Measurements from ENCODE around the gene RELN. TPM values are rescaled to one million over a fixed set of nuclear protein-coding genes. Genes with fewer than 3 reads are reported as not detected.

The RELN gene
- total RNA-seq, 1 donor from 2014 or later, result 7.3 TPM

DNA sequence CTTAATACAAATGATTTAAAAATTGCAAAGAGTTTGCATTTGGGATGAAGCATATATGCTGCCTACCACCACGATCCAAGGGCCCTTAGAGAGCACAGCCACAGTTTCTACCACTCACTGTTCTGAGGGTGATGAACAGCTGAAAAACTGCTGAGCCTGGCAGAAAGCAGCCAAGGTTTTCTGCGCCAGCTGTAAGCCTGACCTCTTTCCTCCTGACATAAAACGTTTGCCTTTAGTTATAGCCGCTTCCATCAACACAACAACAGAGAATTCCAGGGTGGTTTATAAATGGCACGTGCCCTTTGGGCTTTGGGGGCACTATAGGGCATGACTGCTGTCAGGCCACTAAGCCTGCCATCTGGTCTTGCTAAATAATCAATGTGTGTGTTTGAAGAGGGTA is 222.8 kb downstream of the RELN start:
- no peaks in the 10 kb centered on the region for H3K36me3 Mint-ChIP-seq
- H3K27ac Mint-ChIP-seq, result no peak overlapping the region
- peaks cover 3% of the 10 kb centered on the region for H3K27me3 Mint-ChIP-seq (ENCODE audit: low read depth)
- H3K4me1 Mint-ChIP-seq, result peaks cover 41% of the 10 kb centered on the region
- no peak overlapping the region for H3K4me3 Mint-ChIP-seq
- TF ChIP-seq, protein P1, sequence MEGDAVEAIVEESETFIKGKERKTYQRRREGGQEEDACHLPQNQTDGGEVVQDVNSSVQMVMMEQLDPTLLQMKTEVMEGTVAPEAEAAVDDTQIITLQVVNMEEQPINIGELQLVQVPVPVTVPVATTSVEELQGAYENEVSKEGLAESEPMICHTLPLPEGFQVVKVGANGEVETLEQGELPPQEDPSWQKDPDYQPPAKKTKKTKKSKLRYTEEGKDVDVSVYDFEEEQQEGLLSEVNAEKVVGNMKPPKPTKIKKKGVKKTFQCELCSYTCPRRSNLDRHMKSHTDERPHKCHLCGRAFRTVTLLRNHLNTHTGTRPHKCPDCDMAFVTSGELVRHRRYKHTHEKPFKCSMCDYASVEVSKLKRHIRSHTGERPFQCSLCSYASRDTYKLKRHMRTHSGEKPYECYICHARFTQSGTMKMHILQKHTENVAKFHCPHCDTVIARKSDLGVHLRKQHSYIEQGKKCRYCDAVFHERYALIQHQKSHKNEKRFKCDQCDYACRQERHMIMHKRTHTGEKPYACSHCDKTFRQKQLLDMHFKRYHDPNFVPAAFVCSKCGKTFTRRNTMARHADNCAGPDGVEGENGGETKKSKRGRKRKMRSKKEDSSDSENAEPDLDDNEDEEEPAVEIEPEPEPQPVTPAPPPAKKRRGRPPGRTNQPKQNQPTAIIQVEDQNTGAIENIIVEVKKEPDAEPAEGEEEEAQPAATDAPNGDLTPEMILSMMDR (IDR thresholded peaks at IDR 0.05; ENCODE audit: unreplicated experiment), result no peak
- H3K9me3 Mint-ChIP-seq, result no peaks in the 10 kb centered on the region
- DNase-seq (ENCODE audit: low spot score in 2 of 2, unreplicated experiment in 2 of 2), result no peak

DNA sequence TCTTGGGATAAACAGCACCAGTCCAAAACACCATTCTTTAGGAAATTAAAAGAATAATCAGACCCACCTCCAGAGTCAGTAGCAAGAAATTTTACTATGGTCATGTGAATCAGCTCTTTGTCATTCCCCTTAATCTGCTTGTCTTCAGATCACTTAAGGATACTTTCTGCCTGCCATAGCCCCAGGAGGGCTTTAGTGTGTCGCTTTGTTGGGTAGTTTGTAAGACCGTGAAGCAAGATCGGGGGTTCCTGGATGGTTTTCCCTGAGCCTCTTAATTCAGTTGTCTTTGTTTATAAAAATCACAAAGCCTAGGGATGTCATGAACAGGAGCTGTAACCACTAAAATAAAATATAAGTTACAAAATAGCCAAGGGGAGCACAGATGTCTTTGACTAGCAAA is 223.6 kb downstream of the RELN start:
- TF ChIP-seq, protein P1 (IDR thresholded peaks at IDR 0.05; ENCODE audit: unreplicated experiment), result no peak
- DNase-seq (ENCODE audit: low spot score in 2 of 2, unreplicated experiment in 2 of 2), result no peak
- Mint-ChIP-seq H3K4me3 (no peak overlapping the region), H3K4me1 (peaks cover 39% of the 10 kb centered on the region), H3K27me3 (ENCODE audit: low read depth) (peaks cover 3% of the 10 kb centered on the region), H3K9me3 (no peaks in the 10 kb centered on the region), H3K27ac (no peak overlapping the region), H3K36me3 (no peaks in the 10 kb centered on the region)

DNA sequence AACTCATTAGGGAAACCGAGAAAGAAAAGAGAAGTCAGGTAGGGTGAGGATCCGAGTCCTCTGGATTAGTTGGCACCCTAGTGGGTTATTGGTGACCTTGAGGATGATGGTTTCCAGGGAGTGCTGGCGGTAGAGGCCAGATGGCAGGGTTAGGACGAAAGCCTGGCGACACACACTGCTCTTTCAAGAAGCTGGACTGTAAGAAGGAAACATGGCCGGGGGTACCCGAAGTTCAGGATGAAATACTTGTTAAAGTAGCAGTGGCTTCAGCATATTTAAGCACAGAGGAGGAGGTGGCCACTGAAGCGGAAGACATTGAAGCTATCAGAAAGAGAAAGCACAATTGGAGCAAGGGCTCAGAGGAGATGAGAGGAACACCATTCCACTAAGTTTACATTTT is 224.6 kb downstream of the RELN start:
- peaks cover 3% of the 10 kb centered on the region for H3K27me3 Mint-ChIP-seq (ENCODE audit: low read depth)
- H3K4me1 Mint-ChIP-seq, result peaks cover 48% of the 10 kb centered on the region
- no peak for DNase-seq (ENCODE audit: low spot score in 2 of 2, unreplicated experiment in 2 of 2)
- no peak overlapping the region for H3K4me3 Mint-ChIP-seq
- no peaks in the 10 kb centered on the region for H3K9me3 Mint-ChIP-seq
- H3K27ac Mint-ChIP-seq, result no peak overlapping the region
- TF ChIP-seq, protein P1 (IDR thresholded peaks at IDR 0.05; ENCODE audit: unreplicated experiment), result no peak
- no peaks in the 10 kb centered on the region for H3K36me3 Mint-ChIP-seq

DNA sequence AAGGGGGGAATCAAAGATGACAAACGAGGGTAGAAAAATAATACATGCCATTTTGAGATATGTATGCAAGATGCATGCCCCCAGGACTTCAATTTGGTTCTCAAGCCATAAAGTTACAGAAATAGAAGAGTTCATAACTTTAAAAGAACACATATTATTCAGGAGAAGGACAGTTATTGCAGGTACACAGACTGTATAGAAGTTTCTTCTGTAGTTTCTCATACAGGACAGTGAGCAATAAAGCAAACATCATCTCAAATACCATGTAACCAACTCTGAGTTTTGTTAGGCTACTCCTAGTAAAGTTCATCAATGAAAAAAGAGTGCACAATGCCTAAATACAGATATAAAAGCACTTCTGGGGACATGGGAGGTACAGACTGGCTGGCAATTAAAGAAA is 226.6 kb downstream of the RELN start:
- TF ChIP-seq, protein P1 (IDR thresholded peaks at IDR 0.05; ENCODE audit: unreplicated experiment), result no peak
- Mint-ChIP-seq H3K27ac (no peak overlapping the region), H3K27me3 (ENCODE audit: low read depth) (no peaks in the 10 kb centered on the region), H3K4me3 (no peak overlapping the region), H3K4me1 (peaks cover 59% of the 10 kb centered on the region), H3K9me3 (no peaks in the 10 kb centered on the region), H3K36me3 (no peaks in the 10 kb centered on the region)
- DNase-seq (ENCODE audit: low spot score in 2 of 2, unreplicated experiment in 2 of 2), result no peak

DNA sequence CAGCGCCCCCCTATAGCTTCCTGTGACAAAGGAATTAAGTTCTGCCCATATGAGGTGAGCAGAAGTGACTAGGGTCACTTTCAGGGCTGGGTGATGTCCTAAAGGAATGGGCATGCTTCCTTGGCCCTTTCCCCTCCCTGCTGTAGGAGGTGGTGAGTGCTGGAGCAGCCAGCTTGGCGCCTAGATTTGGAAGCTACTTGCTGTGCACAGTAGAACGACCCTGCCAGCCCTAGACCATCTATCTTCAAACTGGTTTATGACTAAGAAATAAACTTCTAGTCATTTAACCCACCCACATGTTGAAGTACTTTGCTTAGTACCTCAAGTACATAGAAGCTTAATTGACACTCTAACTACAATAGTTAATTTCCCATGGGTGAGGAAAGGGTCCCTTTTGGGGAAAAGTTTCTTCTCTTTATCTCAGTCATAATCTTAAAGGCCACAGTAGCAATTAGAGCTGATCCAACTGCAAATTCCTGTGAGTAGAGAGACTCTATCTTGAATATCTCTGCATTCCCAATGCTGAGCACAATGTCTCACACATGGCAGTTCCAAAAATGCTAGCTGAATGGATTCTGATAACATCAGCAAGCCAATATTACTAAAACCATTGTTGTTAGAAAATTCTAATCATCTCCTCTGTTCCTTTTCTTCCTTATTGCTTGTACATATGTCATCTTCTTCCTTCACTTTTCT is 227.2 kb downstream of the RELN start:
- TF ChIP-seq, protein P1 (IDR thresholded peaks at IDR 0.05; ENCODE audit: unreplicated experiment), result no peak

More for the DNA sequence above, 227.2 kb downstream of the RELN start:
- Mint-ChIP-seq H3K36me3 (no peaks in the 10 kb centered on the region), H3K27me3 (ENCODE audit: low read depth) (peaks cover under 1% of the 10 kb centered on the region), H3K27ac (no peak overlapping the region), H3K4me1 (peaks cover 59% of the 10 kb centered on the region), H3K9me3 (no peaks in the 10 kb centered on the region), H3K4me3 (no peak overlapping the region)
- DNase-seq (ENCODE audit: low spot score in 2 of 2, unreplicated experiment in 2 of 2), result no peak

Data from mesothelial cell of epicardium (in vitro differentiated cells).